Naive B cell (primary cell): Measurements from ENCODE around the gene OAS1. TPM values are rescaled to one million over a fixed set of nuclear protein-coding genes. Genes with fewer than 3 reads are reported as not detected.

Source experiments
- ATAC-seq, 2 donors: fragments of 150-1000 bp; cut with Tn5 transposase; 2 replicates each; pipeline ENCODE4 v1.10.0; 2021; ENCODE audit warnings: low read depth in 2 of 2, mild to moderate bottlenecking in 2 of 2, moderate library complexity in 2 of 2
- DNase-seq: peaks from one replicate; pipeline ENCODE4 v3.0.0; 2022
- H3K27ac Mint-ChIP-seq, 6 donors: one replicate each; pipeline ENCODE4 v1.8.0; 2020 to 2022; ENCODE audit warnings: mild to moderate bottlenecking in 6 of 6, mixed read lengths in 6 of 6, moderate library complexity in 5 of 6, inconsistent platforms in 2 of 6
- H3K27me3 Mint-ChIP-seq, 3 donors: one replicate each; pipeline ENCODE4 v1.8.0; 2021 to 2022; ENCODE audit warnings: mixed read lengths in 3 of 3, mild to moderate bottlenecking in 1 of 3
- H3K36me3 Mint-ChIP-seq, 2 donors: one replicate each; pipeline ENCODE4 v1.8.0; 2020 to 2022; ENCODE audit warnings: mixed read lengths in 2 of 2, inconsistent platforms in 1 of 2, mild to moderate bottlenecking in 1 of 2
- H3K4me1 Mint-ChIP-seq, 3 donors: one replicate each; pipeline ENCODE4 v1.8.0; 2020 to 2022; ENCODE audit warnings: mixed read lengths in 3 of 3, inconsistent platforms in 1 of 3, mild to moderate bottlenecking in 1 of 3, moderate library complexity in 1 of 3
- H3K4me3 Mint-ChIP-seq, 8 donors: one replicate each; pipeline ENCODE4 v1.8.0; 2020 to 2022; ENCODE audit warnings: mild to moderate bottlenecking in 8 of 8, mixed read lengths in 8 of 8, moderate library complexity in 8 of 8, inconsistent platforms in 2 of 8
- H3K9me3 Mint-ChIP-seq, 7 donors: one replicate each; pipeline ENCODE4 v1.8.0; 2020 to 2022; ENCODE audit warnings: mixed read lengths in 7 of 7, mild to moderate bottlenecking in 5 of 7, inconsistent platforms in 2 of 7, moderate library complexity in 1 of 7
- polyA plus RNA-seq, 6 donors: library from polyadenylated mRNA; unstranded; fragments of 300-500 nt; fragmentation: Illumina TruSeq; gene quantifications; one replicate each; pipeline ENCODE4 v1.2.3, GENCODE V29; 2021; ENCODE audit warnings: low read depth in 6 of 6

Gene OAS1
- 100 to 1,000 TPM in 1 of 6 donors, 10 to 100 TPM in 5; 57.4 to 112 (median 74.5) TPM for polyA plus RNA-seq

DNA sequence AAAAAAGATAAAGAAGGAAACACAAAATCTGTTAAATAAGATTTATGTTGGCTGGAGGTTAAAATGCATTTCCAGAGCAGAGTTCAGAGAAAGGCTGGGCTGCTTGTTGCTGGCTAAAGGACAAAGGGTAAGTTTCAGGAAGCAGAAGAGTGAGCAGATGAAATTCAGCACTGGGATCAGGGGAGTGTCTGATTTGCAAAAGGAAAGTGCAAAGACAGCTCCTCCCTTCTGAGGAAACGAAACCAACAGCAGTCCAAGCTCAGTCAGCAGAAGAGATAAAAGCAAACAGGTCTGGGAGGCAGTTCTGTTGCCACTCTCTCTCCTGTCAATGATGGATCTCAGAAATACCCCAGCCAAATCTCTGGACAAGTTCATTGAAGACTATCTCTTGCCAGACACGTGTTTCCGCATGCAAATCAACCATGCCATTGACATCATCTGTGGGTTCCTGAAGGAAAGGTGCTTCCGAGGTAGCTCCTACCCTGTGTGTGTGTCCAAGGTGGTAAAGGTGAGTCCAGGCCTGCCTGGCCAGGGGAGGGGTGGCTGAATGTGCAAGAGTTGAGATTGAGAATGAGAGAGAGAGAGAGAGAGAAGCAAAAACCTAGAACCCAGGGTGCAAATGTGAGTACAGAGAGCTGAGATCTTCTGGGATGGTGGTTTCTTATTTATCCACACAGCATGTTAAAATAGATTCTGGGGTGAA is at the start of gene OAS1:
Gene OAS1, plus strand, starts transcription at position 251 of the 703 bp plus-strand sequence. Its CDS starts 78 bp downstream, at position 329.
- ATAC-seq: peak; percentile 83 to 85
- H3K4me3 Mint-ChIP-seq: peak within 1 kb of the TSS; percentile 90 to 98 (median 95)

DNA sequence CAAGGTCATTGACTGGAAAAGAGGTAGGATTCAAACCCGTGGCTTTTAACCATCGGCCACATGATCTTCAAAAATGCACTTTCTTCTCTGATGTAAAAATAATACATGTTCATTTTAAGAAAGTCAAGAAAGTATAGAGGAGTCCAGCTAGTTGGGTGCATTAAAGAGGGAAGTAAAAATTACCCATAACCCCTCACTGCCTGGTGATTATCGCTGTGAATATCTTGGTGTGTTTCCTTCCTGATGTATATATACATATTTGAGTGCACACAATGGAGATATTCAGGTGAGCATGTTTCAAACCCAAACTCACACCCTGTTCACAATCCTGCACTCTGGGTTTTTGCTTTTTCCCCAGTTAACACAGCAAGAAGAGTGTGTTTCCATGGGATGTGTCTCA is 47.5 kb upstream of the OAS1 start:
- H3K36me3 Mint-ChIP-seq: peaks cover 0 to 8% of the 10 kb centered on the region in 2 donors
- no peak for DNase-seq
- no peak for ATAC-seq
- H3K27ac Mint-ChIP-seq: no peak overlapping the region
- peaks cover 42 to 62% (median 61%) of the 10 kb centered on the region in 3 donors for H3K27me3 Mint-ChIP-seq
- H3K9me3 Mint-ChIP-seq: peaks cover 0 to 6% (median 0%) of the 10 kb centered on the region in 7 donors
- peaks cover 6 to 8% (median 6%) of the 10 kb centered on the region in 3 donors for H3K4me1 Mint-ChIP-seq
- H3K4me3 Mint-ChIP-seq: no peak overlapping the region

More for the DNA sequence above, at the start of gene OAS1:
- Mint-ChIP-seq H3K9me3 (peaks cover 0 to 5% (median 0%) of the 10 kb centered on the region in 7 donors), H3K27ac (peak within 1 kb of the TSS; percentile 2 to 99 (median 92)), H3K4me1 (peaks cover 59 to 84% (median 66%) of the 10 kb centered on the region in 3 donors), H3K36me3 (peaks cover 16 to 19% of the 10 kb centered on the region in 2 donors), H3K27me3 (no peaks in the 10 kb centered on the region)
- peak; percentile 57 for DNase-seq

- H3K4me1 Mint-ChIP-seq: peaks cover 10 to 13% (median 12%) of the 10 kb centered on the region in 3 donors
- no peak for DNase-seq
- H3K4me3 Mint-ChIP-seq: no peak overlapping the region
- ATAC-seq: no peak
- H3K27me3 Mint-ChIP-seq: peaks cover 40 to 60% (median 58%) of the 10 kb centered on the region in 3 donors
- peaks cover 0 to 8% of the 10 kb centered on the region in 2 donors for H3K36me3 Mint-ChIP-seq
- H3K27ac Mint-ChIP-seq: no peak overlapping the region
- H3K9me3 Mint-ChIP-seq: peaks cover 0 to 6% (median 0%) of the 10 kb centered on the region in 7 donors
These were observed 46.6 kb upstream of the OAS1 start for GRCh38 chr12:112860181-112860580.

DNA sequence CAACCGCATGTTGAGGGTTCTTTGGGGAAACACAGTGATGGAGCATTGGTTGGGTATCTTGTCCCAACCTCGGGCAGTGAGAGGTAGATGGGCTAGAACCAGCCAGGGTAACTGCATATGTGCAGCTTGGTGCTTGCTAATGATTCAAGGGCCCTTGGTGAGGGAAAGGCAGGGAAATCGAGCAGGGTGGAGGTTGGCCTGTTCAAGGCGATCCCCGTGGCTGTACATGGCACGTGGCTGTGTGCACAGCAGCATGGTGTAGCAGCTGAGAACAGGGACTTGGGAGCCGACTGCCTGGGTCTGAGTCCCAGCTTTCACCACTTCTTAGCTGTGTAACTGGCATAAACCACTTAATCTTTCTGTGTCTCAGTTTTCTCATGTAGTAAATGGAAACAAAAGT is 45.5 kb upstream of the OAS1 start:
- ATAC-seq (no peak), DNase-seq (no peak)
- peaks cover 0 to 8% of the 10 kb centered on the region in 2 donors for H3K36me3 Mint-ChIP-seq
- H3K4me1 Mint-ChIP-seq: peaks cover 10 to 13% (median 12%) of the 10 kb centered on the region in 3 donors
- H3K4me3 Mint-ChIP-seq: no peak overlapping the region
- H3K9me3 Mint-ChIP-seq: peaks cover 0 to 6% (median 0%) of the 10 kb centered on the region in 7 donors
- H3K27ac Mint-ChIP-seq: no peak overlapping the region
- peaks cover 31 to 51% (median 50%) of the 10 kb centered on the region in 3 donors for H3K27me3 Mint-ChIP-seq

DNA sequence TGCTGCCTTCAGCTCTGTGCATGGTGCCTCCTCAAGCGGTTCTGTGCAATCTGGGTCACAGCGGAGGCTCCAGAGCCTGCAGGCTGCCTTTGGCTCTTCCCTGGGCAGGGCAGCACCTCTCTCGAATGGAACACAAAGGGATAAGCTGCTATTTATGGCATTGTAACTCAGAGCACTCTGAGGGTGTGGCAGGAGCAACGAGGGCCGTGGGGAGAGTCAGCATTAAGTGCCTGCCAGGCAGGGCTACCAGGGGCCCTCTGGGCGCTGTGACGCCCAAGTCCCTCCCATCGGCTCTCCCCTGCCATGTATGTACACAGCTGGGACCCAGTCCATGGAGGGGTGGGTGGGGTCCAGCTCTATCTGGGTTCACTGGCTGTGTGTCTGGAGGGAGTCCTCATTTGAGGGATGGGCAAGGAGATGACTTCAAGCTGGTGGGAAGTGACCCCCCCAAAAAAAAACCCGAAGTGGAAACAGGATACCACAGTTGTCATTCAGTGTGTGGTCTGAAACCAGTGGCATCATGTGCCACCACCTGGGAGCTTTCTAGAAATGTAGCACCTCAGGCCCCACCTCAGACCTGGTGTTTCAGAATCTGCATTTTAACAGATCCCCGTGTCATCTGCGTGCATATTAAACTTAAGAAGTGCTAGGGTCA is 44.0 kb upstream of the OAS1 start:
- ATAC-seq (no peak), DNase-seq (no peak)
- Mint-ChIP-seq H3K27me3 (peaks cover 30 to 49% (median 48%) of the 10 kb centered on the region in 3 donors), H3K9me3 (peaks cover 0 to 6% (median 0%) of the 10 kb centered on the region in 7 donors), H3K36me3 (peaks cover 0 to 19% of the 10 kb centered on the region in 2 donors), H3K27ac (no peak overlapping the region), H3K4me3 (no peak overlapping the region), H3K4me1 (peaks cover 10 to 13% (median 12%) of the 10 kb centered on the region in 3 donors)

DNA sequence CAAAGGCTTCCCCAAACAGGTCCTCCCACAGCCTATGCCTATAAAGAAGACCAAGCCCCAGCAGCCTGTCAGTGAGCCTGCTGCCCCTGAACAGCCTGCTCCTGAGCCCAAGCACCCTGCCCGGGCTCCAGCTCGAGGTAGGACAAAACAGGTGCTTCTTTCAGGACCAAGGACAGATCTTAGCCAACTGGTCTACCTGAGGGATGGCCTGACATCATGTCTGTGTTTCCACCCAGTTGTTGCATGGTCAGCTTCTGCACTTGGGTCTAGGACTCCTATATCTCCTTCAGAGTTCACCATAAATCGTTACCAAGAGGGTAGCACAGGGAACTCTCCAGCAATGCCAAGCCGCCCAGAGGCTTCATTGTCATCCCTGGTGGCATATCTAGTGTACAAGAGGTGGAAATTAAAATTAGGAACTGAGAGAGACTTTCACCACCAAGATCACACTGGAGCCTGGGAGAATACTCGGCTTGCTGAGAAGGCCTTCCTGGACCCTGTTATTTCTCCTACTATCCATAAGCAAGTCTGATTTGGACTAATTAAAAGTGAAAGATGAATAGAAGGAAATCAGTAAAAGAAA is 38.2 kb upstream of the OAS1 start:
- peaks cover 7 to 28% (median 25%) of the 10 kb centered on the region in 3 donors for H3K27me3 Mint-ChIP-seq
- no peak overlapping the region for H3K4me3 Mint-ChIP-seq
- peaks cover 0 to 12% of the 10 kb centered on the region in 2 donors for H3K36me3 Mint-ChIP-seq
- no peak overlapping the region for H3K27ac Mint-ChIP-seq
- DNase-seq: no peak
- H3K9me3 Mint-ChIP-seq: peaks cover 0 to 4% (median 0%) of the 10 kb centered on the region in 7 donors
- H3K4me1 Mint-ChIP-seq: peaks cover 20 to 31% (median 29%) of the 10 kb centered on the region in 3 donors
- no peak for ATAC-seq

- H3K36me3 Mint-ChIP-seq: peaks cover 0 to 12% of the 10 kb centered on the region in 2 donors
- peaks cover 20 to 25% (median 25%) of the 10 kb centered on the region in 3 donors for H3K4me1 Mint-ChIP-seq
- ATAC-seq (no peak), DNase-seq (no peak)
- H3K27me3 Mint-ChIP-seq: peaks cover 7 to 28% (median 25%) of the 10 kb centered on the region in 3 donors
- no peak overlapping the region for H3K4me3 Mint-ChIP-seq
- H3K9me3 Mint-ChIP-seq: peaks cover 0 to 4% (median 0%) of the 10 kb centered on the region in 7 donors
- H3K27ac Mint-ChIP-seq: no peak overlapping the region
These were observed 37.7 kb upstream of the OAS1 start for GRCh38 chr12:112869091-112869490.

DNA sequence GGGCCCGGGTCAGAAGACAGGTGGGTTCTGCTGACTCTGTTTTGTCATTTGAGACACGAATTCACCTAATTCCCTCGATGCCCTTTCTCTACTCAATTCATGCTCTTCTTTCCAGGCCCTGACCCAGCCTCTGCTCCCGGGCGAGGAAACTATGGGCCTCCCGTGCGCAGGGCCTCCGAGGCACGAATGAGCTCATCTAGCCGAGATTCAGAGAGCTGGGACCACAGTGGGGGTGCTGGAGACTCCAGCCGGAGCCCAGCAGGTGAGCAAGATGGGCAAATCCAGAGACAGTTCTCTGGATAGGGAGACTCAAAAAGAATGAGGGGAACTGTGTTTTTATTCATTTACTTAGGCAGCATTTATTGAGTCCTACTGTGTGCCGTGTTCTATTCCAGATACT is 37.0 kb upstream of the OAS1 start:
- H3K9me3 Mint-ChIP-seq: peaks cover 0 to 4% (median 0%) of the 10 kb centered on the region in 7 donors
- peak overlapping the region in 2 of 8 donors; percentile 45 to 67 for H3K4me3 Mint-ChIP-seq
- peaks cover 0 to 12% of the 10 kb centered on the region in 2 donors for H3K36me3 Mint-ChIP-seq
- DNase-seq (no peak), ATAC-seq (no peak)
- H3K27me3 Mint-ChIP-seq: peaks cover 12 to 34% (median 27%) of the 10 kb centered on the region in 3 donors
- H3K27ac Mint-ChIP-seq: peak overlapping the region in 3 of 6 donors; percentile 40 to 82 (median 81)
- H3K4me1 Mint-ChIP-seq: peaks cover 13 to 18% (median 18%) of the 10 kb centered on the region in 3 donors

DNA sequence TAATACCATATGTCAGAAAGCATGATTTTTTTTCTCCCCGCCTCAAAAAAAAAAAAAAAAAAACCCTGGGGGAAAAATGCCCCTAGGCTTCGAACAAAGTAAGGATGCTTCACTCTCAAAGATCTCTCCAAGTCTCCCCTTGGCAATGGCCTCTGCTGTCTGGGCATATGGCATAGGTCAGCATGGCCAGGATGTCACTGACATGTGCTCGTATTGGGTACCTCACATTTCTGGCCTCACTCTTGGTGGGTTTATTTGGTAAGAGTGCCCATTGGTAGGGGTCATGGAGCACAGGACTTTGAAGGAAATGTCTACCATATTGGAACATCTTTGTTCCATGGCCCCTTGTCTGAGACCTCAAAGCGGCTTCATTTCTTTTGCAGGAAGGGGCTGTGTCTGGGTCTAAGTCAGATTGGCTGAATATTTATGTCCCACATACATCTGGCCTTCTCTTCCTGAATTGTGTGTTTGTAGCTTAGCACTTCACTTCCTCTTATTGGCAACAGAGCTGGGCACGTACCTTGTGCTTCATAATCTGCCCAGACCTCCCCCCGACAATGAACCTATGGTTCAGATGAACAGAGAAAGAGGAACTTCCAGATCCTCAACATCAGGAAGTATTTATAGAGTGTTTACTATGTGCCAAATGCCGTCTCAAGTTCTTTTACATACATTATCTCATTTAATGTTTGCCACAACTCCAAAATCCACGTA is 36.3 kb upstream of the OAS1 start:
- H3K27ac Mint-ChIP-seq: peak overlapping the region in 4 of 6 donors; percentile 3 to 82 (median 76)
- DNase-seq: peak; percentile 60

GRCh38 chr12:112875608-112876007 is 31.2 kb upstream of the OAS1 start:
- ATAC-seq (no peak), DNase-seq (no peak)
- peaks cover 5 to 8% (median 8%) of the 10 kb centered on the region in 3 donors for H3K4me1 Mint-ChIP-seq
- H3K27ac Mint-ChIP-seq: peak overlapping the region in 1 of 6 donors; percentile 91
- peaks cover 14 to 54% (median 53%) of the 10 kb centered on the region in 3 donors for H3K27me3 Mint-ChIP-seq
- H3K4me3 Mint-ChIP-seq: peak overlapping the region in 1 of 8 donors; percentile 43
- H3K36me3 Mint-ChIP-seq: no peaks in the 10 kb centered on the region
- no peaks in the 10 kb centered on the region for H3K9me3 Mint-ChIP-seq

More for the DNA sequence above, 36.3 kb upstream of the OAS1 start:
- peak; percentile 99 for ATAC-seq
- Mint-ChIP-seq H3K27me3 (peaks cover 12 to 34% (median 31%) of the 10 kb centered on the region in 3 donors), H3K4me3 (peak overlapping the region in 6 of 8 donors; percentile 29 to 82 (median 44)), H3K9me3 (peaks cover 0 to 4% (median 0%) of the 10 kb centered on the region in 7 donors), H3K36me3 (peaks cover 0 to 12% of the 10 kb centered on the region in 2 donors), H3K4me1 (peaks cover 13 to 18% (median 16%) of the 10 kb centered on the region in 3 donors)

GRCh38 chr12:112876506-112876905 is 30.3 kb upstream of the OAS1 start:
- Mint-ChIP-seq H3K27me3 (peaks cover 14 to 62% (median 59%) of the 10 kb centered on the region in 3 donors), H3K27ac (no peak overlapping the region), H3K4me3 (no peak overlapping the region), H3K9me3 (no peaks in the 10 kb centered on the region), H3K4me1 (no peaks in the 10 kb centered on the region), H3K36me3 (no peaks in the 10 kb centered on the region)
- DNase-seq (no peak), ATAC-seq (no peak)

DNA sequence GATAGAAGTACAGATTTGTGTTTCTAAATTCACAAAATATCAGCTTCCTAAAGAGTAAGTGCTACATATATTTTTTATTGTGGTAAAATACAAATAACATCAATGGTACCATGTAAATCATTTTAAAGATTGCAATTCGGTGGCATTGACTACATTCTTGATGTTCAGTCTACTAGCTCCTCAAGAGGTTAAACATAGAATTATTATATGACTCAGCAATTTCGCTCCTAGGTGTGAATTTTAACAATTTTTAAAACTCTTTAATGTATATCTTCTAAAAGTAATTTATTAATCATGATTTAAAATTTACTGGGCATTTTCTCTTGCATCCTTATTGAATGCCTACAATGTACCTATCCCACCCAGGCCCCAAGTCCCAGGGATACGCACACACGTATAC is 29.8 kb upstream of the OAS1 start:
- no peaks in the 10 kb centered on the region for H3K9me3 Mint-ChIP-seq
- H3K27ac Mint-ChIP-seq: no peak overlapping the region
- ATAC-seq (no peak), DNase-seq (no peak)
- H3K36me3 Mint-ChIP-seq: no peaks in the 10 kb centered on the region
- H3K27me3 Mint-ChIP-seq: peaks cover 14 to 65% (median 61%) of the 10 kb centered on the region in 3 donors
- H3K4me1 Mint-ChIP-seq: no peaks in the 10 kb centered on the region
- no peak overlapping the region for H3K4me3 Mint-ChIP-seq
